Endothelial cell of umbilical vein (primary cell): Measurements from ENCODE around the gene OTUD5. TPM values are rescaled to one million over a fixed set of nuclear protein-coding genes. Genes with fewer than 3 reads are reported as not detected.
"Not testable (repeated sequence)": the region's sequence is repeated elsewhere in the genome, so short reads cannot be mapped to it uniquely, and the experiment has no call there.

Experiments used
- BruUV-seq: library from RNA; stranded (reverse); fragments of 400-500 nt; replicated peaks from 2 replicates; lab custom pipeline; 2021; lab: Mats Ljungman, UMichigan
- CTCF ChIA-PET: fragments of 300-600, 350-600 bp; sonication (Branson Sonifier 250); formaldehyde crosslinking; loops from one replicate; lab custom pipeline; 2021; ENCODE audit warnings: antibody characterized with exemption, inconsistent platforms; lab: Charles Lee
- POLR2A ChIA-PET: fragments of 300-600, 350-600 bp; sonication (Branson Sonifier 250); formaldehyde crosslinking; loops from one replicate; lab custom pipeline; 2021; ENCODE audit warnings: antibody characterized with exemption, inconsistent platforms; lab: Charles Lee
- DNase-seq: peaks from one replicate; pipeline ENCODE4 v3.0.0-alpha.2; 2011; ENCODE audit warnings: low read depth, low spot score
- FAIRE-seq: peaks from 2 replicates; lab custom pipeline; 2011; peaks lifted over from hg19 to GRCh38; lab: Jason Lieb, UNC
- H2AFZ ChIP-seq: 2 replicates; pipeline ENCODE4 v1.6.0; 2012; ENCODE audit warnings: low read depth, low read length, control low read depth, inconsistent platforms
- H3K27ac ChIP-seq: 2 replicates; pipeline ENCODE4 v1.5.1; 2011; ENCODE audit warnings: low read depth, mild to moderate bottlenecking, control low read depth, low read length, moderate library complexity; ENCODE audit not compliant: insufficient read depth
- H3K27me3 ChIP-seq, 2 experiments: 2 replicates each; pipeline versions ENCODE4 v1.6.0 to v1.6.1; 2011; ENCODE audit warnings: low read length in 2 of 2, mixed read lengths in 1 of 2; ENCODE audit not compliant: control insufficient read depth in 2 of 2, insufficient read depth in 2 of 2
- H3K36me3 ChIP-seq, 2 experiments: 2 replicates in 1 of 2; 3 replicates in 1 of 2; pipeline ENCODE4 v1.5.1; 2011; ENCODE audit warnings: low read length in 2 of 2, mild to moderate bottlenecking in 1 of 2, moderate library complexity in 1 of 2; ENCODE audit not compliant: control insufficient read depth in 2 of 2, insufficient read depth in 2 of 2; ENCODE audit errors: extremely low read depth in 1 of 2
- H3K4me1 ChIP-seq: 3 replicates; pipeline ENCODE4 v1.5.1; 2011; ENCODE audit warnings: mild to moderate bottlenecking, low read length; ENCODE audit not compliant: control insufficient read depth, insufficient read depth; ENCODE audit errors: extremely low read depth
- H3K4me2 ChIP-seq: 2 replicates; pipeline ENCODE4 v1.6.1; 2011; ENCODE audit warnings: low read length, control low read depth, mixed read lengths; ENCODE audit not compliant: insufficient read depth
- H3K4me3 ChIP-seq, 3 experiments: fragments of 200-600 bp in 1 of 3; sonication (generic), shearing (Covaris generic) in 1 of 3; replicated peaks in 1 of 3; 2 replicates each; pipeline ENCODE4 v1.5.1; 2011 to 2016; ENCODE audit warnings: control low read depth in 3 of 3, low read length in 3 of 3, mild to moderate bottlenecking in 2 of 3, inconsistent platforms in 1 of 3, low read depth in 1 of 3, moderate library complexity in 1 of 3; ENCODE audit not compliant: insufficient read depth in 1 of 3
- H3K79me2 ChIP-seq: 2 replicates; pipeline ENCODE4 v1.6.0; 2012; ENCODE audit warnings: low read length, inconsistent platforms; ENCODE audit not compliant: control insufficient read depth, insufficient read depth
- H3K9ac ChIP-seq: replicated peaks from 2 replicates; pipeline ENCODE3; 2011; ENCODE audit warnings: low read length, control low read depth; ENCODE audit not compliant: insufficient read depth; ENCODE audit errors: extremely low read depth
- H3K9me1 ChIP-seq: replicated peaks from 3 replicates; pipeline ENCODE4 v1.6.0; 2011; ENCODE audit warnings: mild to moderate bottlenecking, low read length; ENCODE audit not compliant: control insufficient read depth, insufficient read depth; ENCODE audit errors: extremely low read depth
- H3K9me3 ChIP-seq: replicated peaks from 2 replicates; pipeline ENCODE4 v1.5.1; 2012; ENCODE audit warnings: low read length, inconsistent platforms; ENCODE audit not compliant: control insufficient read depth, insufficient read depth
- H4K20me1 ChIP-seq: replicated peaks from 2 replicates; pipeline ENCODE3; 2011; ENCODE audit warnings: mild to moderate bottlenecking, low read length; ENCODE audit not compliant: control insufficient read depth, insufficient read depth; ENCODE audit errors: extremely low read depth
- CTCF ChIP-seq, 2 donors: IDR thresholded peaks; 1 replicate in 1 of 2; 2 replicates in 1 of 2; pipeline ENCODE4 v1.5.1; 2011; ENCODE audit warnings: low read length in 2 of 2, mild to moderate bottlenecking in 2 of 2, moderate library complexity in 2 of 2, control low read depth in 1 of 2, inconsistent platforms in 1 of 2, low read depth in 1 of 2; ENCODE audit not compliant: insufficient read depth in 1 of 2; ENCODE audit errors: extremely low read depth in 1 of 2
- JUN ChIP-seq: IDR thresholded peaks from 2 replicates; pipeline ENCODE4 v1.6.1; 2011; ENCODE audit warnings: borderline replicate concordance, low read depth; ENCODE audit not compliant: insufficient read length, insufficient read depth
- dilution Hi-C: fragments of 300-500 bp; cut with MboI; formaldehyde crosslinking; loops from one replicate; pipeline ENCODE4 v1.15.0; 2019; ENCODE audit warnings: low sequenced_read_pairs; ENCODE audit not compliant: extremely low pct_ligation_motif_present
- intact Hi-C: fragments of 100-400 bp; cut with micrococcal nuclease; formaldehyde crosslinking; loops from one replicate; pipeline ENCODE4 v1.10.0; 2022
- polyA plus RNA-seq, 4 experiments: library from polyadenylated mRNA; depleted of rRNA in 3 of 4; stranded (reverse) in 3 of 4; unstranded in 1 of 4; fragments of >200 nt; gene quantifications; 2 replicates each; pipeline versions ENCODE4 v1.2.1 to v1.2.3, GENCODE V29; 2011 to 2012; ENCODE audit warnings: missing spikeins in 1 of 4
- small RNA-seq: library from RNA; depleted of rRNA; stranded (forward); fragments of <200 nt; gene quantifications from one replicate; pipeline ENCODE3, GENCODE V24; 2012; ENCODE audit warnings: low replicate concordance, low read depth; ENCODE audit not compliant: insufficient read depth, insufficient read length
- total RNA-seq: library from RNA; stranded (reverse); gene quantifications from 2 replicates; pipeline ENCODE4 v1.2.3, GENCODE V29; 2021

The OTUD5 gene
- total and polyA plus RNA-seq, 2 donors (not counting 3 experiments of a cell fraction or from before 2014, with no cell fraction given), result 44.3 to 44.6 TPM

GRCh38 chrX:48883729-48884128, 73.7 kb downstream of the OTUD5 start:
- CTCF ChIA-PET, result no interaction called here
- no peak for FAIRE-seq

DNA sequence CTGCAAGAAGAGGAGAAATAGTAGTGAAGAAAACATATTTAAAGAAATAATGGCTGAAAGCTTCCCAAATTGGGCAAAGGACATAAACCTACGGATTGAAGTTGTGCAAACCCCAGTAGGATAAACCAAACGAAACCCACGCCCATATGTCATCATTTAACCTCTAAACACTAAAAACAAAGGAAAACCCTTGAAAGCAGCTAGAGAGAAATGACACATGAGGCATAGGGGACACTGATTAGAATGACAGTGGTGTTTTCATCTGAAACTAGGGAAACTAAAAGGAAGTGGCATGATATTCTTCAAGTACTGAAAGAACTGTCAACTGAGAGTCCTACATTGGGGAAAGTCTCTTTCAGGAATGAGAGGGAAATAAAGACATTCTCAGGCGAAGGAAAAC, 80.5 kb downstream of the OTUD5 start:
- intact Hi-C loops, H3K9me3 ChIP-seq, CTCF ChIA-PET, H3K79me2 ChIP-seq, H3K9ac ChIP-seq, H3K9me1 ChIP-seq, H3K4me1 ChIP-seq, H3K4me3 ChIP-seq, H4K20me1 ChIP-seq, H3K36me3 ChIP-seq, H3K27me3 ChIP-seq, H2AFZ ChIP-seq, DNase-seq, H3K4me2 ChIP-seq, H3K27ac ChIP-seq, BruUV-seq, POLR2A ChIA-PET, FAIRE-seq, dilution Hi-C loops: not testable (repeated sequence)

More at GRCh38 chrX:48883729-48884128, 73.7 kb downstream of the OTUD5 start:
- no peak overlapping the region for H3K9ac ChIP-seq
- no peak overlapping the region for H3K4me3 ChIP-seq
- no peaks in the 10 kb centered on the region for H3K4me1 ChIP-seq
- H3K27me3 ChIP-seq, result no peaks in the 10 kb centered on the region
- H3K9me3 ChIP-seq, result no peaks in the 10 kb centered on the region
- no peaks in the 10 kb centered on the region for H4K20me1 ChIP-seq
- no peaks in the 10 kb centered on the region for H3K9me1 ChIP-seq
- BruUV-seq, result no TSS peak
- no peak overlapping the region for H3K27ac ChIP-seq
- dilution Hi-C loops (no loop called here), intact Hi-C loops (no loop called here)
- no peaks in the 10 kb centered on the region for H3K36me3 ChIP-seq
- no peak overlapping the region for H3K4me2 ChIP-seq
- DNase-seq, result no peak
- H3K79me2 ChIP-seq, result no peaks in the 10 kb centered on the region
- TF ChIP-seq CTCF (IDR thresholded peaks at IDR 0.05; ENCODE audit: extremely low read depth in 1 of 2, insufficient read depth in 1 of 2, low read depth in 1 of 2, low read length in 2 of 2) (no peak), JUN (no peak)
- H2AFZ ChIP-seq, result no peak overlapping the region
- POLR2A ChIA-PET, result no interaction called here

Small RNA genes lying within 50 kb of the gene (small RNA-seq; reads per million reads assigned to genes)
- not detected for gene RNU6-722P

Other genes with a start within 250 kb of the OTUD5 start
- not detected in 2 replicates for gene GLOD5, start 195.9 kb downstream of the OTUD5 start, total RNA-seq
- gene GLOD5, start 195.9 kb downstream of the OTUD5 start, polyA plus RNA-seq, result not detected in 2 replicates
- gene GATA1, start 171.0 kb downstream of the OTUD5 start, total RNA-seq, result not detected in 2 replicates
- not detected in 2 replicates for gene GATA1, start 171.0 kb downstream of the OTUD5 start, polyA plus RNA-seq
- 58.4 and 65.7 TPM in 2 replicates for gene HDAC6, start 155.5 kb downstream of the OTUD5 start, total RNA-seq
- 43.7 and 49.3 TPM in 2 replicates for gene HDAC6, start 155.5 kb downstream of the OTUD5 start, polyA plus RNA-seq
- gene ERAS, start 131.1 kb downstream of the OTUD5 start, total RNA-seq, result not detected in 2 replicates
- 0.14 TPM in 1 of 2 replicates, not detected in the other for gene ERAS, start 131.1 kb downstream of the OTUD5 start, polyA plus RNA-seq
- gene PCSK1N, start 122.0 kb downstream of the OTUD5 start, total RNA-seq, result 0.44 TPM in 1 of 2 replicates, not detected in the other
- not detected in 2 replicates for gene PCSK1N, start 122.0 kb downstream of the OTUD5 start, polyA plus RNA-seq
- gene TIMM17B, start 59.8 kb downstream of the OTUD5 start, total RNA-seq, result 30.0 and 36.0 TPM in 2 replicates
- 73.1 and 107 TPM in 2 replicates for gene TIMM17B, start 59.8 kb downstream of the OTUD5 start, polyA plus RNA-seq
- gene PQBP1, start 59.7 kb downstream of the OTUD5 start, total RNA-seq, result 72.8 and 86.3 TPM in 2 replicates
- gene PQBP1, start 59.7 kb downstream of the OTUD5 start, polyA plus RNA-seq, result 83.5 and 86.8 TPM in 2 replicates
- gene SLC35A2, start 46.0 kb downstream of the OTUD5 start, total RNA-seq, result 28.9 and 31.4 TPM in 2 replicates
- 64.5 and 76.5 TPM in 2 replicates for gene SLC35A2, start 46.0 kb downstream of the OTUD5 start, polyA plus RNA-seq
- 5.5 and 7.4 TPM in 2 replicates for gene PIM2, start 38.6 kb downstream of the OTUD5 start, total RNA-seq
- gene PIM2, start 38.6 kb downstream of the OTUD5 start, polyA plus RNA-seq, result 7.4 and 7.5 TPM in 2 replicates
- 0.67 and 1.3 TPM in 2 replicates for gene KCND1, start 14.2 kb upstream of the OTUD5 start, total RNA-seq
- 0.54 and 1.1 TPM in 2 replicates for gene KCND1, start 14.2 kb upstream of the OTUD5 start, polyA plus RNA-seq
- 48.5 and 49.4 TPM in 2 replicates for gene GRIPAP1, start 44.7 kb upstream of the OTUD5 start, total RNA-seq
- 19.0 and 25.3 TPM in 2 replicates for gene GRIPAP1, start 44.7 kb upstream of the OTUD5 start, polyA plus RNA-seq
- 35.5 and 37.1 TPM in 2 replicates for gene TFE3, start 85.8 kb upstream of the OTUD5 start, total RNA-seq
- 22.3 and 26.8 TPM in 2 replicates for gene TFE3, start 85.8 kb upstream of the OTUD5 start, polyA plus RNA-seq
- gene CCDC120, start 101.4 kb upstream of the OTUD5 start, total RNA-seq, result 5.7 and 6.4 TPM in 2 replicates
- gene CCDC120, start 101.4 kb upstream of the OTUD5 start, polyA plus RNA-seq, result 2.8 and 3.1 TPM in 2 replicates
- 41.6 and 45.4 TPM in 2 replicates for gene PRAF2, start 116.4 kb upstream of the OTUD5 start, total RNA-seq
- gene PRAF2, start 116.4 kb upstream of the OTUD5 start, polyA plus RNA-seq, result 36.2 and 40.1 TPM in 2 replicates
- 29.9 and 32.2 TPM in 2 replicates for gene WDR45, start 122.3 kb upstream of the OTUD5 start, total RNA-seq
- 70.4 and 73.1 TPM in 2 replicates for gene WDR45, start 122.3 kb upstream of the OTUD5 start, polyA plus RNA-seq
- gene GPKOW, start 166.1 kb upstream of the OTUD5 start, total RNA-seq, result 21.3 and 22.6 TPM in 2 replicates
- 17.5 and 22.1 TPM in 2 replicates for gene GPKOW, start 166.1 kb upstream of the OTUD5 start, polyA plus RNA-seq
- 0.48 and 0.77 TPM in 2 replicates for gene MAGIX, start 205.2 kb upstream of the OTUD5 start, total RNA-seq
- gene MAGIX, start 205.2 kb upstream of the OTUD5 start, polyA plus RNA-seq, result 0.88 and 0.94 TPM in 2 replicates
- gene PLP2, start 214.3 kb upstream of the OTUD5 start, total RNA-seq, result 153 and 170 TPM in 2 replicates
- 277 and 304 TPM in 2 replicates for gene PLP2, start 214.3 kb upstream of the OTUD5 start, polyA plus RNA-seq
- 9.6 and 15.0 TPM in 2 replicates for gene PRICKLE3, start 228.8 kb upstream of the OTUD5 start, total RNA-seq
- 6.8 and 8.6 TPM in 2 replicates for gene PRICKLE3, start 228.8 kb upstream of the OTUD5 start, polyA plus RNA-seq
- 0.46 and 0.77 TPM in 2 replicates for gene SYP, start 242.6 kb upstream of the OTUD5 start, total RNA-seq
- 0.11 and 0.21 TPM in 2 replicates for gene SYP, start 242.6 kb upstream of the OTUD5 start, polyA plus RNA-seq